ENCODE measurements around the gene XYLT1. TPM values are rescaled to one million over a fixed set of nuclear protein-coding genes. Genes with fewer than 3 reads are reported as not detected.

Gene XYLT1
- total and polyA plus RNA-seq, 10 of the 15 experiments (the other 5 are each of a cell fraction or from before 2014, with no cell fraction given): 0.88 to 14.8 (median 5.8) TPM

GRCh38 chr16:17308186-17308585, 162.6 kb downstream of the XYLT1 start:
- DNase-seq (ENCODE audit: low read depth, low spot score): no peak
- ChIA-PET SMC1A (ENCODE audit: uncharacterized antibody, unreplicated experiment) (interaction anchor here (0.9 to 1.6 kb wide), 9 partner anchors 9 to 72 kb away, joined by 3 to 7 read pairs (median 4); no protein-coding TSS in a partner anchor), RAD21 (ENCODE audit: unreplicated experiment) (interaction anchor here (1.0 to 2.0 kb wide), 4 partner anchors 39 to 447 kb away, joined by 3 to 5 read pairs (median 4); no protein-coding TSS in a partner anchor), CTCF (interaction anchor here (0.7 to 1.0 kb wide), 2 partner anchors 30 to 159 kb away, joined by 3 to 4 read pairs; no protein-coding TSS in a partner anchor), POLR2A (interaction anchor here (0.8 kb wide), 1 partner anchor 159 kb away, joined by 3 read pairs; no protein-coding TSS in a partner anchor)
- Histone ChIP-seq H3K4me3 (no peak overlapping the region), H3K4me1 (ENCODE audit: control insufficient read depth, insufficient read depth, low read length) (peaks cover 23% of the 10 kb centered on the region), H3K79me2 (ENCODE audit: control insufficient read depth, insufficient read depth, low read length) (no peaks in the 10 kb centered on the region), H2AFZ (ENCODE audit: control insufficient read depth, low read depth, low read length) (no peak overlapping the region), H3K4me2 (ENCODE audit: control insufficient read depth, insufficient read depth) (no peak overlapping the region), H4K20me1 (ENCODE audit: control insufficient read depth, insufficient read depth) (no peaks in the 10 kb centered on the region), H3K27me3 (replicated peaks in 1 of 2; ENCODE audit: control insufficient read depth in 2 of 2, insufficient read depth in 2 of 2, low read length in 1 of 2) (no peaks in the 10 kb centered on the region), H3K36me3 (ENCODE audit: control insufficient read depth in 2 of 2, insufficient read depth in 2 of 2, low read length in 1 of 2) (no peaks in the 10 kb centered on the region; a peak in 2 of 4 replicates), H3K9me3 (replicated peaks; ENCODE audit: control insufficient read depth, insufficient read depth, low read length) (peaks cover 4% of the 10 kb centered on the region; the same call in 2 of the 3 replicates), H3K27ac (ENCODE audit: control insufficient read depth, insufficient read depth) (no peak overlapping the region), H3K9ac (ENCODE audit: control insufficient read depth, insufficient read depth, low read length) (no peak overlapping the region)
- no peak for FAIRE-seq
- BruUV-seq (replicated peaks): no TSS peak
- in situ Hi-C loops (cut with MboI): no loop called here
- intact Hi-C loops (cut with micrococcal nuclease; ENCODE audit: unreplicated experiment): loop anchor here (10.0 kb wide), 1 partner anchor 227 kb away; no protein-coding TSS in a partner anchor
- no peak for ATAC-seq
- 100% methylated on average over 2 of the region's 2 CpGs for WGBS (ENCODE audit: insufficient coverage, insufficient replicate concordance, low lambda C conversion rate, missing lambda C conversion rate)
- TF ChIP-seq NFYA (IDR thresholded peaks at IDR 0.05; ENCODE audit: borderline replicate concordance, low read depth, low read length) (no peak), ZBED1 (IDR thresholded peaks at IDR 0.05; ENCODE audit: borderline replicate concordance) (no peak), CHD4 (IDR thresholded peaks at IDR 0.05) (no peak), E2F8 (IDR thresholded peaks at IDR 0.05; ENCODE audit: low read depth, partially characterized antibody) (no peak), TCF3 (IDR thresholded peaks at IDR 0.05; ENCODE audit: borderline replicate concordance, insufficient read depth, low read depth, low read length) (no peak), KDM1A (IDR thresholded peaks at IDR 0.05; ENCODE audit: borderline replicate concordance) (no peak), USF2 (IDR thresholded peaks at IDR 0.05; ENCODE audit: borderline replicate concordance, low read depth, low read length) (no peak), CREM (IDR thresholded peaks at IDR 0.05; ENCODE audit: low read depth) (no peak), DPF2 (IDR thresholded peaks at IDR 0.05) (no peak), SUZ12 (IDR thresholded peaks at IDR 0.05; ENCODE audit: unreplicated experiment) (no peak), STAT1 (conservative IDR thresholded peaks at IDR 0.05) (no peak)
- TF ChIP-seq, protein P1, sequence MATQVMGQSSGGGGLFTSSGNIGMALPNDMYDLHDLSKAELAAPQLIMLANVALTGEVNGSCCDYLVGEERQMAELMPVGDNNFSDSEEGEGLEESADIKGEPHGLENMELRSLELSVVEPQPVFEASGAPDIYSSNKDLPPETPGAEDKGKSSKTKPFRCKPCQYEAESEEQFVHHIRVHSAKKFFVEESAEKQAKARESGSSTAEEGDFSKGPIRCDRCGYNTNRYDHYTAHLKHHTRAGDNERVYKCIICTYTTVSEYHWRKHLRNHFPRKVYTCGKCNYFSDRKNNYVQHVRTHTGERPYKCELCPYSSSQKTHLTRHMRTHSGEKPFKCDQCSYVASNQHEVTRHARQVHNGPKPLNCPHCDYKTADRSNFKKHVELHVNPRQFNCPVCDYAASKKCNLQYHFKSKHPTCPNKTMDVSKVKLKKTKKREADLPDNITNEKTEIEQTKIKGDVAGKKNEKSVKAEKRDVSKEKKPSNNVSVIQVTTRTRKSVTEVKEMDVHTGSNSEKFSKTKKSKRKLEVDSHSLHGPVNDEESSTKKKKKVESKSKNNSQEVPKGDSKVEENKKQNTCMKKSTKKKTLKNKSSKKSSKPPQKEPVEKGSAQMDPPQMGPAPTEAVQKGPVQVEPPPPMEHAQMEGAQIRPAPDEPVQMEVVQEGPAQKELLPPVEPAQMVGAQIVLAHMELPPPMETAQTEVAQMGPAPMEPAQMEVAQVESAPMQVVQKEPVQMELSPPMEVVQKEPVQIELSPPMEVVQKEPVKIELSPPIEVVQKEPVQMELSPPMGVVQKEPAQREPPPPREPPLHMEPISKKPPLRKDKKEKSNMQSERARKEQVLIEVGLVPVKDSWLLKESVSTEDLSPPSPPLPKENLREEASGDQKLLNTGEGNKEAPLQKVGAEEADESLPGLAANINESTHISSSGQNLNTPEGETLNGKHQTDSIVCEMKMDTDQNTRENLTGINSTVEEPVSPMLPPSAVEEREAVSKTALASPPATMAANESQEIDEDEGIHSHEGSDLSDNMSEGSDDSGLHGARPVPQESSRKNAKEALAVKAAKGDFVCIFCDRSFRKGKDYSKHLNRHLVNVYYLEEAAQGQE (IDR thresholded peaks at IDR 0.05; ENCODE audit: low read depth, low read length): no peak
- TF ChIP-seq, protein P2, sequence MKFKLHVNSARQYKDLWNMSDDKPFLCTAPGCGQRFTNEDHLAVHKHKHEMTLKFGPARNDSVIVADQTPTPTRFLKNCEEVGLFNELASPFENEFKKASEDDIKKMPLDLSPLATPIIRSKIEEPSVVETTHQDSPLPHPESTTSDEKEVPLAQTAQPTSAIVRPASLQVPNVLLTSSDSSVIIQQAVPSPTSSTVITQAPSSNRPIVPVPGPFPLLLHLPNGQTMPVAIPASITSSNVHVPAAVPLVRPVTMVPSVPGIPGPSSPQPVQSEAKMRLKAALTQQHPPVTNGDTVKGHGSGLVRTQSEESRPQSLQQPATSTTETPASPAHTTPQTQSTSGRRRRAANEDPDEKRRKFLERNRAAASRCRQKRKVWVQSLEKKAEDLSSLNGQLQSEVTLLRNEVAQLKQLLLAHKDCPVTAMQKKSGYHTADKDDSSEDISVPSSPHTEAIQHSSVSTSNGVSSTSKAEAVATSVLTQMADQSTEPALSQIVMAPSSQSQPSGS (IDR thresholded peaks at IDR 0.05; ENCODE audit: low read length): no peak
- TF ChIP-seq, protein P3, sequence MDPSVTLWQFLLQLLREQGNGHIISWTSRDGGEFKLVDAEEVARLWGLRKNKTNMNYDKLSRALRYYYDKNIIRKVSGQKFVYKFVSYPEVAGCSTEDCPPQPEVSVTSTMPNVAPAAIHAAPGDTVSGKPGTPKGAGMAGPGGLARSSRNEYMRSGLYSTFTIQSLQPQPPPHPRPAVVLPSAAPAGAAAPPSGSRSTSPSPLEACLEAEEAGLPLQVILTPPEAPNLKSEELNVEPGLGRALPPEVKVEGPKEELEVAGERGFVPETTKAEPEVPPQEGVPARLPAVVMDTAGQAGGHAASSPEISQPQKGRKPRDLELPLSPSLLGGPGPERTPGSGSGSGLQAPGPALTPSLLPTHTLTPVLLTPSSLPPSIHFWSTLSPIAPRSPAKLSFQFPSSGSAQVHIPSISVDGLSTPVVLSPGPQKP (IDR thresholded peaks at IDR 0.05; ENCODE audit: low read depth, low read length): no peak

Data from GM12878 (cell line).